ENCODE measurements around the gene PPP4R1.

The PPP4R1 gene

GRCh38 chr18:9599328-9599727 is 15.0 kb downstream of the PPP4R1 start:
- Histone ChIP-seq H3K27ac (ENCODE audit: low read depth, low read length) (no peak overlapping the region), H3K36me3 (ENCODE audit: control insufficient read depth, insufficient read depth, low read length) (no peaks in the 10 kb centered on the region), H3K4me1 (ENCODE audit: control insufficient read depth, insufficient read depth, low read length) (peaks cover 14% of the 10 kb centered on the region), H3K9ac (ENCODE audit: low read length) (no peak overlapping the region), H3K4me3 (ENCODE audit: low read length) (no peak overlapping the region), H3K27me3 (ENCODE audit: control insufficient read depth, insufficient read depth, low read length) (no peaks in the 10 kb centered on the region)

- H3K4me1 ChIP-seq (ENCODE audit: control insufficient read depth, insufficient read depth, low read length), result peaks cover 14% of the 10 kb centered on the region
- H3K36me3 ChIP-seq (ENCODE audit: control insufficient read depth, insufficient read depth, low read length), result no peaks in the 10 kb centered on the region
- no peak overlapping the region for H3K4me3 ChIP-seq (ENCODE audit: low read length)
- H3K27ac ChIP-seq (ENCODE audit: low read depth, low read length), result no peak overlapping the region
- H3K27me3 ChIP-seq (ENCODE audit: control insufficient read depth, insufficient read depth, low read length), result no peaks in the 10 kb centered on the region
- H3K9ac ChIP-seq (ENCODE audit: low read length), result no peak overlapping the region
Measured at GRCh38 chr18:9597609-9598008, 16.8 kb downstream of the PPP4R1 start.

- Histone ChIP-seq H3K27ac (ENCODE audit: low read depth, low read length) (no peak overlapping the region), H3K4me3 (ENCODE audit: low read length) (no peak overlapping the region), H3K36me3 (ENCODE audit: control insufficient read depth, insufficient read depth, low read length) (no peaks in the 10 kb centered on the region), H3K9ac (ENCODE audit: low read length) (no peak overlapping the region), H3K4me1 (ENCODE audit: control insufficient read depth, insufficient read depth, low read length) (peaks cover 14% of the 10 kb centered on the region), H3K27me3 (ENCODE audit: control insufficient read depth, insufficient read depth, low read length) (no peaks in the 10 kb centered on the region)
Measured at GRCh38 chr18:9596843-9597526, 17.4 kb downstream of the PPP4R1 start.

- H3K27ac ChIP-seq (ENCODE audit: low read depth, low read length), result no peak overlapping the region
- H3K36me3 ChIP-seq (ENCODE audit: control insufficient read depth, insufficient read depth, low read length), result no peaks in the 10 kb centered on the region
- no peaks in the 10 kb centered on the region for H3K27me3 ChIP-seq (ENCODE audit: control insufficient read depth, insufficient read depth, low read length)
- no peak overlapping the region for H3K9ac ChIP-seq (ENCODE audit: low read length)
- H3K4me1 ChIP-seq (ENCODE audit: control insufficient read depth, insufficient read depth, low read length), result peaks cover 14% of the 10 kb centered on the region
- no peak overlapping the region for H3K4me3 ChIP-seq (ENCODE audit: low read length)
Measured at GRCh38 chr18:9596226-9596625, 18.1 kb downstream of the PPP4R1 start.

GRCh38 chr18:9594823-9595596 is 19.3 kb downstream of the PPP4R1 start:
- no peak overlapping the region for H3K4me3 ChIP-seq (ENCODE audit: low read length)
- H3K27ac ChIP-seq (ENCODE audit: low read depth, low read length), result peak overlapping the region; percentile 30
- H3K4me1 ChIP-seq (ENCODE audit: control insufficient read depth, insufficient read depth, low read length), result peaks cover 14% of the 10 kb centered on the region
- no peak overlapping the region for H3K9ac ChIP-seq (ENCODE audit: low read length)
- H3K36me3 ChIP-seq (ENCODE audit: control insufficient read depth, insufficient read depth, low read length), result no peaks in the 10 kb centered on the region
- H3K27me3 ChIP-seq (ENCODE audit: control insufficient read depth, insufficient read depth, low read length), result no peaks in the 10 kb centered on the region

GRCh38 chr18:9587924-9588323 is 26.4 kb downstream of the PPP4R1 start:
- no peaks in the 10 kb centered on the region for H3K27me3 ChIP-seq (ENCODE audit: control insufficient read depth, insufficient read depth, low read length)
- H3K4me1 ChIP-seq (ENCODE audit: control insufficient read depth, insufficient read depth, low read length), result no peaks in the 10 kb centered on the region
- H3K9ac ChIP-seq (ENCODE audit: low read length), result no peak overlapping the region
- H3K36me3 ChIP-seq (ENCODE audit: control insufficient read depth, insufficient read depth, low read length), result peaks cover 7% of the 10 kb centered on the region
- no peak overlapping the region for H3K4me3 ChIP-seq (ENCODE audit: low read length)
- no peak overlapping the region for H3K27ac ChIP-seq (ENCODE audit: low read depth, low read length)

- Histone ChIP-seq H3K4me1 (ENCODE audit: control insufficient read depth, insufficient read depth, low read length) (no peaks in the 10 kb centered on the region), H3K36me3 (ENCODE audit: control insufficient read depth, insufficient read depth, low read length) (peaks cover 7% of the 10 kb centered on the region), H3K27me3 (ENCODE audit: control insufficient read depth, insufficient read depth, low read length) (no peaks in the 10 kb centered on the region), H3K4me3 (ENCODE audit: low read length) (no peak overlapping the region), H3K27ac (ENCODE audit: low read depth, low read length) (no peak overlapping the region), H3K9ac (ENCODE audit: low read length) (no peak overlapping the region)
Measured at GRCh38 chr18:9586814-9587213, 27.5 kb downstream of the PPP4R1 start.

- peaks cover 11% of the 10 kb centered on the region for H3K36me3 ChIP-seq (ENCODE audit: control insufficient read depth, insufficient read depth, low read length)
- no peak overlapping the region for H3K4me3 ChIP-seq (ENCODE audit: low read length)
- H3K4me1 ChIP-seq (ENCODE audit: control insufficient read depth, insufficient read depth, low read length), result no peaks in the 10 kb centered on the region
- H3K9ac ChIP-seq (ENCODE audit: low read length), result no peak overlapping the region
- H3K27me3 ChIP-seq (ENCODE audit: control insufficient read depth, insufficient read depth, low read length), result no peaks in the 10 kb centered on the region
- no peak overlapping the region for H3K27ac ChIP-seq (ENCODE audit: low read depth, low read length)
Measured at GRCh38 chr18:9581667-9582066, 32.7 kb downstream of the PPP4R1 start.

GRCh38 chr18:9578306-9578705 is 36.1 kb downstream of the PPP4R1 start:
- Histone ChIP-seq H3K4me1 (ENCODE audit: control insufficient read depth, insufficient read depth, low read length) (peaks cover 7% of the 10 kb centered on the region), H3K27me3 (ENCODE audit: control insufficient read depth, insufficient read depth, low read length) (no peaks in the 10 kb centered on the region), H3K9ac (ENCODE audit: low read length) (no peak overlapping the region), H3K36me3 (ENCODE audit: control insufficient read depth, insufficient read depth, low read length) (peaks cover 11% of the 10 kb centered on the region), H3K27ac (ENCODE audit: low read depth, low read length) (no peak overlapping the region), H3K4me3 (ENCODE audit: low read length) (no peak overlapping the region)

- Histone ChIP-seq H3K4me3 (ENCODE audit: low read length) (no peak overlapping the region), H3K36me3 (ENCODE audit: control insufficient read depth, insufficient read depth, low read length) (peaks cover 9% of the 10 kb centered on the region), H3K9ac (ENCODE audit: low read length) (no peak overlapping the region), H3K4me1 (ENCODE audit: control insufficient read depth, insufficient read depth, low read length) (peaks cover 7% of the 10 kb centered on the region), H3K27me3 (ENCODE audit: control insufficient read depth, insufficient read depth, low read length) (no peaks in the 10 kb centered on the region), H3K27ac (ENCODE audit: low read depth, low read length) (no peak overlapping the region)
Measured at GRCh38 chr18:9577361-9577760, 37.0 kb downstream of the PPP4R1 start.

GRCh38 chr18:9575558-9575957 is 38.8 kb downstream of the PPP4R1 start:
- no peak overlapping the region for H3K4me3 ChIP-seq (ENCODE audit: low read length)
- H3K9ac ChIP-seq (ENCODE audit: low read length), result no peak overlapping the region
- peaks cover 2% of the 10 kb centered on the region for H3K36me3 ChIP-seq (ENCODE audit: control insufficient read depth, insufficient read depth, low read length)
- peaks cover 7% of the 10 kb centered on the region for H3K4me1 ChIP-seq (ENCODE audit: control insufficient read depth, insufficient read depth, low read length)
- no peaks in the 10 kb centered on the region for H3K27me3 ChIP-seq (ENCODE audit: control insufficient read depth, insufficient read depth, low read length)
- no peak overlapping the region for H3K27ac ChIP-seq (ENCODE audit: low read depth, low read length)

GRCh38 chr18:9574473-9575115 is 39.8 kb downstream of the PPP4R1 start:
- Histone ChIP-seq H3K27ac (ENCODE audit: low read depth, low read length) (no peak overlapping the region), H3K36me3 (ENCODE audit: control insufficient read depth, insufficient read depth, low read length) (no peaks in the 10 kb centered on the region)

More at GRCh38 chr18:9574473-9575115, 39.8 kb downstream of the PPP4R1 start:
- H3K4me3 ChIP-seq (ENCODE audit: low read length), result no peak overlapping the region
- peaks cover 7% of the 10 kb centered on the region for H3K4me1 ChIP-seq (ENCODE audit: control insufficient read depth, insufficient read depth, low read length)
- H3K9ac ChIP-seq (ENCODE audit: low read length), result no peak overlapping the region
- H3K27me3 ChIP-seq (ENCODE audit: control insufficient read depth, insufficient read depth, low read length), result no peaks in the 10 kb centered on the region
